ENCODE measurements around the gene CNPY1. TPM values are rescaled to one million over a fixed set of nuclear protein-coding genes. Genes with fewer than 3 reads are reported as not detected.

Gene CNPY1
- total RNA-seq, 1 experiment from 2014 or later: not detected

DNA sequence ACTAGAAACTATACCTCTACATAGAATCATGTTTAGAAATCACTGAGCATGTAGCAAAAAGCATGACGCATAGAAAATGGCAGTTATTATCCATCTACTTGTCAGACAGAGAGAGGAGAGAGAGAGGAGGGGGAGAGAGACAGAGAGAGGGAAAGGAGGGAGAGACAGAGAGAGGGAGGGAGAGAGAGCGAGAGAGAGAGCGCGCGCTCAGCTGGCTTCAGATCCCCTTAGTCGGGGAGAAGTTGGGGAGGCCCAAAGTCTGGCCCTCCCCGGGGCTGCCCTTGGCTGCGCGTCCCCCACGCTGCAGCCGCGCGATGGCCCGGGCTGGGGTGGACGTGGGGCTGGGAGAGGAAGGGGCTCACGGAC, 37.0 kb downstream of the CNPY1 start:
- BruUV-seq (replicated peaks): no TSS peak
- ChIA-PET POLR2A (no interaction called here), CTCF (no interaction called here)
- H3K9me3 ChIP-seq (ENCODE audit: control insufficient read depth, insufficient read depth, low read depth, low read length): no peaks in the 10 kb centered on the region
- H3K4me3 ChIP-seq (ENCODE audit: low read depth in 2 of 2, low read length in 2 of 2): peak overlapping the region; percentile 48 to 49; a peak in 3 of 4 replicates
- no peaks in the 10 kb centered on the region for H3K4me1 ChIP-seq (ENCODE audit: control insufficient read depth, insufficient read depth, low read length)
- intact Hi-C loops (cut with micrococcal nuclease; ENCODE audit: unreplicated experiment): no loop called here
- peaks cover 66% of the 10 kb centered on the region for H3K27me3 ChIP-seq (ENCODE audit: control insufficient read depth, insufficient read depth, low read length)
- TF ChIP-seq, protein P1, sequence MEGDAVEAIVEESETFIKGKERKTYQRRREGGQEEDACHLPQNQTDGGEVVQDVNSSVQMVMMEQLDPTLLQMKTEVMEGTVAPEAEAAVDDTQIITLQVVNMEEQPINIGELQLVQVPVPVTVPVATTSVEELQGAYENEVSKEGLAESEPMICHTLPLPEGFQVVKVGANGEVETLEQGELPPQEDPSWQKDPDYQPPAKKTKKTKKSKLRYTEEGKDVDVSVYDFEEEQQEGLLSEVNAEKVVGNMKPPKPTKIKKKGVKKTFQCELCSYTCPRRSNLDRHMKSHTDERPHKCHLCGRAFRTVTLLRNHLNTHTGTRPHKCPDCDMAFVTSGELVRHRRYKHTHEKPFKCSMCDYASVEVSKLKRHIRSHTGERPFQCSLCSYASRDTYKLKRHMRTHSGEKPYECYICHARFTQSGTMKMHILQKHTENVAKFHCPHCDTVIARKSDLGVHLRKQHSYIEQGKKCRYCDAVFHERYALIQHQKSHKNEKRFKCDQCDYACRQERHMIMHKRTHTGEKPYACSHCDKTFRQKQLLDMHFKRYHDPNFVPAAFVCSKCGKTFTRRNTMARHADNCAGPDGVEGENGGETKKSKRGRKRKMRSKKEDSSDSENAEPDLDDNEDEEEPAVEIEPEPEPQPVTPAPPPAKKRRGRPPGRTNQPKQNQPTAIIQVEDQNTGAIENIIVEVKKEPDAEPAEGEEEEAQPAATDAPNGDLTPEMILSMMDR (IDR thresholded peaks at IDR 0.05): no peak
- TF ChIP-seq, protein P2, sequence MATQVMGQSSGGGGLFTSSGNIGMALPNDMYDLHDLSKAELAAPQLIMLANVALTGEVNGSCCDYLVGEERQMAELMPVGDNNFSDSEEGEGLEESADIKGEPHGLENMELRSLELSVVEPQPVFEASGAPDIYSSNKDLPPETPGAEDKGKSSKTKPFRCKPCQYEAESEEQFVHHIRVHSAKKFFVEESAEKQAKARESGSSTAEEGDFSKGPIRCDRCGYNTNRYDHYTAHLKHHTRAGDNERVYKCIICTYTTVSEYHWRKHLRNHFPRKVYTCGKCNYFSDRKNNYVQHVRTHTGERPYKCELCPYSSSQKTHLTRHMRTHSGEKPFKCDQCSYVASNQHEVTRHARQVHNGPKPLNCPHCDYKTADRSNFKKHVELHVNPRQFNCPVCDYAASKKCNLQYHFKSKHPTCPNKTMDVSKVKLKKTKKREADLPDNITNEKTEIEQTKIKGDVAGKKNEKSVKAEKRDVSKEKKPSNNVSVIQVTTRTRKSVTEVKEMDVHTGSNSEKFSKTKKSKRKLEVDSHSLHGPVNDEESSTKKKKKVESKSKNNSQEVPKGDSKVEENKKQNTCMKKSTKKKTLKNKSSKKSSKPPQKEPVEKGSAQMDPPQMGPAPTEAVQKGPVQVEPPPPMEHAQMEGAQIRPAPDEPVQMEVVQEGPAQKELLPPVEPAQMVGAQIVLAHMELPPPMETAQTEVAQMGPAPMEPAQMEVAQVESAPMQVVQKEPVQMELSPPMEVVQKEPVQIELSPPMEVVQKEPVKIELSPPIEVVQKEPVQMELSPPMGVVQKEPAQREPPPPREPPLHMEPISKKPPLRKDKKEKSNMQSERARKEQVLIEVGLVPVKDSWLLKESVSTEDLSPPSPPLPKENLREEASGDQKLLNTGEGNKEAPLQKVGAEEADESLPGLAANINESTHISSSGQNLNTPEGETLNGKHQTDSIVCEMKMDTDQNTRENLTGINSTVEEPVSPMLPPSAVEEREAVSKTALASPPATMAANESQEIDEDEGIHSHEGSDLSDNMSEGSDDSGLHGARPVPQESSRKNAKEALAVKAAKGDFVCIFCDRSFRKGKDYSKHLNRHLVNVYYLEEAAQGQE (IDR thresholded peaks at IDR 0.05; ENCODE audit: insufficient read depth in 1 of 2, low read depth in 2 of 2, low read length in 1 of 2): no peak
- no peaks in the 10 kb centered on the region for H3K36me3 ChIP-seq (ENCODE audit: control insufficient read depth, insufficient read depth, low read length)
- no peak for DNase-seq (ENCODE audit: low read depth, low spot score)
- H3K27ac ChIP-seq (ENCODE audit: low read length): no peak overlapping the region
- ATAC-seq: no peak
- in situ Hi-C loops (cut with HindIII; ENCODE audit: low pct_unique_long_range_greater_than_20kb, low sequenced_read_pairs): no loop called here

GRCh38 chr7:155508376-155509358, 37.7 kb downstream of the CNPY1 start:
- ChIA-PET CTCF (no interaction called here), POLR2A (no interaction called here)
- no peaks in the 10 kb centered on the region for H3K9me3 ChIP-seq (ENCODE audit: control insufficient read depth, insufficient read depth, low read depth, low read length)

More at GRCh38 chr7:155508376-155509358, 37.7 kb downstream of the CNPY1 start:
- TF ChIP-seq, protein P2 (IDR thresholded peaks at IDR 0.05; ENCODE audit: insufficient read depth in 1 of 2, low read depth in 2 of 2, low read length in 1 of 2): no peak
- TF ChIP-seq, protein P1 (IDR thresholded peaks at IDR 0.05): no peak
- no peak for TF ChIP-seq POLR2AphosphoS5 (IDR thresholded peaks at IDR 0.05; ENCODE audit: low read depth, low read length)
- DNase-seq (ENCODE audit: low read depth, low spot score) (no peak), ATAC-seq (no peak)
- no peaks in the 10 kb centered on the region for H3K4me1 ChIP-seq (ENCODE audit: control insufficient read depth, insufficient read depth, low read length)
- H3K27me3 ChIP-seq (ENCODE audit: control insufficient read depth, insufficient read depth, low read length): peaks cover 68% of the 10 kb centered on the region
- no TSS peak for BruUV-seq (replicated peaks)
- intact Hi-C loops (cut with micrococcal nuclease; ENCODE audit: unreplicated experiment): no loop called here
- H3K4me3 ChIP-seq (ENCODE audit: low read depth in 2 of 2, low read length in 2 of 2): no peak overlapping the region
- in situ Hi-C loops (cut with HindIII; ENCODE audit: low pct_unique_long_range_greater_than_20kb, low sequenced_read_pairs): no loop called here
- H3K36me3 ChIP-seq (ENCODE audit: control insufficient read depth, insufficient read depth, low read length): no peaks in the 10 kb centered on the region
- H3K27ac ChIP-seq (ENCODE audit: low read length): no peak overlapping the region

Data from Panc1 (cell line).